Tibial artery (tissue), 4 donors: ENCODE measurements around the gene BDKRB2.

Source experiments
- DNase-seq, 2 donors: peaks; one replicate each; pipeline ENCODE4 v3.0.0-alpha.2; 2019
- H3K27ac ChIP-seq, 2 donors: fragments of 200-600 bp; sonication (generic) in 1 of 2; 1 replicate in 1 of 2; 2 replicates in 1 of 2; pipeline ENCODE4 v1.5.1; 2018 to 2019; ENCODE audit warnings: mild to moderate bottlenecking in 1 of 2
- H3K27me3 ChIP-seq, 2 donors: fragments of 200-600 bp; sonication (generic) in 1 of 2; one replicate each; pipeline versions ENCODE4 v1.5.1 to v1.6.0; 2016 to 2019
- H3K36me3 ChIP-seq, 3 donors: fragments of 200-600 bp; sonication (generic) in 2 of 3; one replicate each; pipeline ENCODE4 v1.5.1; 2016 to 2019; ENCODE audit warnings: mild to moderate bottlenecking in 2 of 3
- H3K4me1 ChIP-seq, 4 donors: fragments of 200-600 bp; sonication (generic) in 2 of 4; 1 replicate in 3 of 4; 2 replicates in 1 of 4; pipeline ENCODE4 v1.5.1; 2016 to 2019
- H3K4me3 ChIP-seq, 2 donors: fragments of 200-600 bp; sonication (generic) in 1 of 2; 1 replicate in 1 of 2; 2 replicates in 1 of 2; pipeline ENCODE4 v1.5.1; 2018 to 2019; ENCODE audit warnings: mild to moderate bottlenecking in 2 of 2
- H3K9me3 ChIP-seq, 3 donors: fragments of 200-600 bp; sonication (generic) in 1 of 3; one replicate each; pipeline ENCODE4 v1.5.1; 2016 to 2019
- intact Hi-C: fragments of 100-400 bp; cut with DNase I; formaldehyde crosslinking; loops from one replicate; pipeline ENCODE4 v1.15.0; 2023; ENCODE audit warnings: low total_unique reads
- TF ChIP-seq, protein P1 (sequence below), 2 experiments: fragments of 200-600 bp in 1 of 2; fragments of 450-650 bp in 1 of 2; IDR thresholded peaks; one replicate each; pipeline ENCODE4 v1.5.1; 2017 to 2019; ENCODE audit warnings: antibody characterized with exemption in 2 of 2, mild to moderate bottlenecking in 1 of 2, moderate library complexity in 1 of 2

BDKRB2 gene

GRCh38 chr14:96189281-96189711 is 15.3 kb upstream of the BDKRB2 start:
- Histone ChIP-seq H3K4me1 (no peaks in the 10 kb centered on the region), H3K27me3 (peaks cover 0 to 16% of the 10 kb centered on the region in 2 donors), H3K9me3 (no peaks in the 10 kb centered on the region), H3K27ac (no peak overlapping the region), H3K36me3 (no peaks in the 10 kb centered on the region), H3K4me3 (no peak overlapping the region)
- TF ChIP-seq, protein P1, sequence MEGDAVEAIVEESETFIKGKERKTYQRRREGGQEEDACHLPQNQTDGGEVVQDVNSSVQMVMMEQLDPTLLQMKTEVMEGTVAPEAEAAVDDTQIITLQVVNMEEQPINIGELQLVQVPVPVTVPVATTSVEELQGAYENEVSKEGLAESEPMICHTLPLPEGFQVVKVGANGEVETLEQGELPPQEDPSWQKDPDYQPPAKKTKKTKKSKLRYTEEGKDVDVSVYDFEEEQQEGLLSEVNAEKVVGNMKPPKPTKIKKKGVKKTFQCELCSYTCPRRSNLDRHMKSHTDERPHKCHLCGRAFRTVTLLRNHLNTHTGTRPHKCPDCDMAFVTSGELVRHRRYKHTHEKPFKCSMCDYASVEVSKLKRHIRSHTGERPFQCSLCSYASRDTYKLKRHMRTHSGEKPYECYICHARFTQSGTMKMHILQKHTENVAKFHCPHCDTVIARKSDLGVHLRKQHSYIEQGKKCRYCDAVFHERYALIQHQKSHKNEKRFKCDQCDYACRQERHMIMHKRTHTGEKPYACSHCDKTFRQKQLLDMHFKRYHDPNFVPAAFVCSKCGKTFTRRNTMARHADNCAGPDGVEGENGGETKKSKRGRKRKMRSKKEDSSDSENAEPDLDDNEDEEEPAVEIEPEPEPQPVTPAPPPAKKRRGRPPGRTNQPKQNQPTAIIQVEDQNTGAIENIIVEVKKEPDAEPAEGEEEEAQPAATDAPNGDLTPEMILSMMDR (IDR thresholded peaks at IDR 0.05), result no peak
- intact Hi-C loops, result no loop called here
- DNase-seq, result no peak

GRCh38 chr14:96191353-96191752 is 13.3 kb upstream of the BDKRB2 start:
- Histone ChIP-seq H3K4me3 (no peak overlapping the region), H3K27me3 (peaks cover 0 to 23% of the 10 kb centered on the region in 2 donors), H3K4me1 (no peaks in the 10 kb centered on the region), H3K36me3 (no peaks in the 10 kb centered on the region), H3K9me3 (no peaks in the 10 kb centered on the region), H3K27ac (no peak overlapping the region)
- intact Hi-C loops, result no loop called here
- TF ChIP-seq, protein P1 (IDR thresholded peaks at IDR 0.05), result no peak
- no peak for DNase-seq

- TF ChIP-seq, protein P1 (IDR thresholded peaks at IDR 0.05), result no peak
- DNase-seq, result no peak
- peaks cover 0 to 23% of the 10 kb centered on the region in 2 donors for H3K27me3 ChIP-seq
- intact Hi-C loops, result no loop called here
- no peak overlapping the region for H3K4me3 ChIP-seq
- H3K4me1 ChIP-seq, result no peaks in the 10 kb centered on the region
- no peaks in the 10 kb centered on the region for H3K36me3 ChIP-seq
- no peak overlapping the region for H3K27ac ChIP-seq
- H3K9me3 ChIP-seq, result no peaks in the 10 kb centered on the region
Measured at GRCh38 chr14:96191841-96192462, 12.7 kb upstream of the BDKRB2 start.

DNA sequence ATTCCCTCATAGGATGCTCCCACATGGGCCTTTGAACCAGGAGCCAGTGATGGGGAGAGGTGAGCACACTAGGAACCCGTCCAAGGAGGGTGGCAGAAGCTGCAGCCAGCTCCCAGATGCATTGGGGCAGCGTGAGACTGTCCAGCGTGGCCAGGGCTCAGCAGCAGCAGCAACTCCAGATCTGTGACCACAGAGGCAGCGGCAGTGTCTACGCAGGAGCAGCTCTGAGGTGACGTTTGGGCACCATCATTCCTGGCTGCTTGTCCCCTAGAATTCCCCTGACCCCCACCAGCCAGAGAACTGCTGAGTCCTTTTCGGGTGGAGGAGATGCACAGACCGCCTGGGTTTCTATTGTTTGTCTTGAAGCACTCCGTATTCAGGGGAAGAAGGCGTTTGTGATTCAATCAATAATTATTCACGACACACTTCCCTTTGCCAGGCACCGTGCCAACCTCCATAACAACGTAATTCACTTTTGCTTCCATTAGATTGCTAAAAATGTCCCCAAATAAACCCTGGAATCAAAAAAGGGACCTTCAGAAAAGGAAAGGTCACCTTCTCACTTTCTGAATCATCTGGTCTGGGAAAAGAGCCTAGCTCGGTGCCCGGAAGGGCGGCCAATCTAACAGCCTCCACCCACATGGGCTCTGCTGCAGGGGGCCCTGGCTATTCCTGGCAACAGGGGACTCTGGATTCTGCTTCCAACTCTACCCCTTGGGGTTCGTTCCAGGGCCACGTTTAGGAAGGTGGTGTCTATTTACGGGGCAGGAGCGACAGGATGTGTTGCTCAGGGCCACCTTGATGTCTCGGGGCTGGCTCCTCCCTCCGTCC is 11.4 kb upstream of the BDKRB2 start:
- no peaks in the 10 kb centered on the region for H3K4me1 ChIP-seq
- H3K27ac ChIP-seq, result no peak overlapping the region
- H3K4me3 ChIP-seq, result no peak overlapping the region
- TF ChIP-seq, protein P1 (IDR thresholded peaks at IDR 0.05), result no peak
- intact Hi-C loops, result no loop called here
- H3K36me3 ChIP-seq, result no peaks in the 10 kb centered on the region
- no peak for DNase-seq
- H3K27me3 ChIP-seq, result peaks cover 0 to 26% of the 10 kb centered on the region in 2 donors
- H3K9me3 ChIP-seq, result no peaks in the 10 kb centered on the region

DNA sequence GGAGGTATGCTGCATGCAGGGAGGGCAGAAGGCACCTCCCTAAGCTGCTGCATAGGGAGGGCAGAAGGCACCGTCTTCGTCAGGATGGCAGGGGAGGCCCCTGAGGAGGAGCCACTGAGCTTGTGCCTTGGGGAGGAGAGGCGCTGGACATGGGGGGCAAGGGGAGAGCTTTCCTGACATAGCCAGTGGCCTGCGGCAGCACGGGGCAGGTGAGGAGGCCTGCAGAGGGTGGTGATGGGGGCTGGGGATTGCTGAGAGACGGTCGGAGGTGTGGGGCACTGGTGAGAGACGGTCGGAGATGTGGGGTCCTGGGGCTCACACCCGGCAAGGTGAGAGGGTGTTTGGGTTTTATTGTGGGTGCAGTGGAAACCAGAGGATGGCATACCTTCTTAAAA is 10.4 kb upstream of the BDKRB2 start:
- TF ChIP-seq, protein P1 (IDR thresholded peaks at IDR 0.05), result no peak
- Histone ChIP-seq H3K4me1 (no peaks in the 10 kb centered on the region), H3K27me3 (peaks cover 0 to 26% of the 10 kb centered on the region in 2 donors), H3K36me3 (no peaks in the 10 kb centered on the region), H3K4me3 (no peak overlapping the region), H3K9me3 (no peaks in the 10 kb centered on the region), H3K27ac (no peak overlapping the region)
- intact Hi-C loops, result no loop called here
- no peak for DNase-seq
